Activated CD8-positive, alpha-beta memory T cell treated with anti-CD3 and anti-CD28 coated beads, Interleukin-2, amount 50 U/mL, for 48 hours (primary cell): Measurements from ENCODE around the gene TAS2R40.
"Not testable (repeated sequence)": the region's sequence is repeated elsewhere in the genome, so short reads cannot be mapped to it uniquely, and the experiment has no call there.

Experiments
- DNase-seq: peaks from one replicate; pipeline ENCODE4 v3.0.0-alpha.2; 2020

Gene TAS2R40

DNA sequence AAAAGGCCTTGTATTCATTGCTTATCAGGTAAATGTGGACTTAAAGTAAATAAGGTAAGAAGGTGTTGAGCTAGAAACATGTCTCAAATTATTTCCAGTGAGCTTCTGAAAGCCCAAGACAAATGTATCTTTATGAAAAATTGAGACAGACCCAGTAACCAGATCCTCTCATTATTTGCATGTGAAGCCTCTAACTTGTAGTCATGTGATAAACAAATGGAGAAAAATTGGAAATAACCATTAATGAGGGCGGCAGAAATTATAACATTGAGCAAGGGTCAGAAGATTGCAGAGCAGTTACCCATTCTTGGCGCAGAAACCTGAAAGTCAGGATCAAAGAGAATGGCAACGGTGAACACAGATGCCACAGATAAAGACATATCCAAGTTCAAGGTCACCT is at the start of gene TAS2R40:
TSS of gene TAS2R40 (plus strand) at position 301 of the 400 bp plus-strand sequence. CDS start at position 343, 42 bp downstream.
- no peak for DNase-seq

DNA sequence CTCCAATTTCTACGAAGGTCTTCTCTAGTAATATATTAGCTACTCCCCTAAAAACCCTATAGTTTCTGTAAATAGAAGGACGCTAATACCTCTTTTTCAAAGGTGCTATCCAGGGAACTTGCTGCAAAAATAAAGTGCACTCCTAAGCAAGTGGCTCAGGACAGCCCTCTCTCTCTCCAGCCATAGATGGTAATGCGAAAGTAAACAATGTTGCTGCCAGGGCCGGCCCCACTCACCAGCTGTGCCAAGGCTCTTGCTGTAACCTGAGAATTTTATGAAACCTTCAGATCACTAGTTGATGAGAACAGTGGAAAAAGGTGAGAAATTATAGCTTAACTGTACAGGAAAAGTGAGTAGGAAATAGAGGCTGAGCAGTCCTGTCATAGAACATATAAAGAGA is 49.5 kb upstream of the TAS2R40 start:
- DNase-seq: no peak

DNA sequence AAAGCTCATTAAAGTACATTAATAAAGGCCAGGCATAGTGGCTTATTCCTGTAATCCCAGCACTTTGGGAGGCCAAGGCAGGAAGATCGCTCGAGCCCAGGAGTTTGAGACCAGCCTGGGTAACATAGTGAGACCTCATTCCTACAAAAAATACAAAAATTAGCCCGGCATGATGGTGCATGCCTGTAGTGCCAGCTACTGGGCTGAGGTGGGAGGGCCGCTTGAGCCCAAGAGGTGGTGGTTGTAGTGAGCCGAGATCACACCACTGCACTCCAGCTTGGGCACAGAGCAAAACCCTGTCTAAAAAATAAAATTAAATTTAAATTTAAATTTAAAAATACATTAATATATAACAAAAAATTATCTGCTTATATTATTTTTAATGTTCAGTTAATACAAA is 45.7 kb upstream of the TAS2R40 start:
- no peak for DNase-seq

GRCh38 chr7:143177374-143178119 is 44.3 kb upstream of the TAS2R40 start:
- no peak for DNase-seq

GRCh38 chr7:143180771-143181170 is 41.1 kb upstream of the TAS2R40 start:
- DNase-seq: not testable (repeated sequence)

DNA sequence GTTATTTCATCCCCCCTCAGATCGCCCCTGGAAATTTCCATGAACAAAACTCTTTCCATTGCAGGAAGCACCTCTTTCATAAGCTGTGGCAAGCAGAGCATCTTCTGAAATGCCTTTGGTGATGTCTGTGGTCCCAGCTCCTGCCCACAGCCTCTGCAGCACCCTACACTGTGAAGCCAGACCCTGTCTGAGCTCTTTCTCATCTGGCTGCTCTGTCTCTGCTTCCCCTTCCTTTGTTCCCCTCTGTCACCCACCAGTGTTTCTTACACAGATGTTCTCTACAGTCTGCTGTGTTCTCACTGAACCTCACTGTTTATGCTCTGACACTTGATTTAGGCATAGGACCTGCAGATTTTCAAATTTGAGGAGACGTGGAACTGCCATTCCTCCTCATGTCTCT is 40.5 kb upstream of the TAS2R40 start:
- no peak for DNase-seq

- DNase-seq: no peak
Measured at GRCh38 chr7:143183024-143183423, 38.8 kb upstream of the TAS2R40 start, which contains the start of gene TAS2R39. TAS2R39 (plus strand) TSS chr7:143183419; CDS start chr7:143183419, 0 bp downstream.

- DNase-seq: no peak
Measured at GRCh38 chr7:143185551-143185950, 36.3 kb upstream of the TAS2R40 start.

DNA sequence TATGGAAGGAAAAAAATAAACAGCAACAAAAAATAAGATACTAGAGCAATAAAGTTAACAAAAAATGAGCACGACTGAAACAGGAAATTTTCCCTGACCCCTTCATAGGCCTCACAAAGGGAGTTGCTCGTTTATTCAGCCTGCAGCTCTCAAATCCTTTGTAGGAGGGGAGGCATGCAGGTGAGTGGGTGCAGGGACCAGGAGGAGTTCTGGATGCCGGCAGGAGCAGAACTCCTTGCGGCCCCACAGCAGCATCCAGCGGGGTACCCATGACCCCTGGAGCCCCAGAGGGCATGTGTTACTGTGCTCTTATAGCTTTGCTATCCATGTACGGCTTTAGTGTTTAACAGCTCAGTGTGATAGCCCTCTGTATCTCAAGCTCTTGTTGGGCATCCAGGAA is 32.8 kb upstream of the TAS2R40 start:
- no peak for DNase-seq

GRCh38 chr7:143193880-143194279 is 28.0 kb upstream of the TAS2R40 start:
- DNase-seq: no peak

DNA sequence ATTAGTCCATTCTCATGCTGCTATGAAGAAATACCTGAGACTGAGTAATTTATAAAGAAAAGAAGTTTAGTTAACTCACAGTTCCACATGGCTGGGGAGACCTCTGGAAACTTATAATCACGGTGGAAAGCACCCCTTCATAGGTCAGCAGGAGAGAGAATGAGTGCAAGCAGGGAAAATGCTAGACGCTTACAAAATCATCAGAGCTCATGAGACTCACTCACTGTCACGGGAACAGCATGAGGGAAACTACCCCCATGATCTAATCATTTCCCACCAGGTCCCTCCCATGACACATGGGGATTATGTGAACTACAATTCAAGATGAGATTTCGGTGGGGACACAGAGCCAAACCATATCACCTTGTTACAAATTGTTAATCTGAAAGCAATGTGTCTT is 22.8 kb upstream of the TAS2R40 start:
- DNase-seq: no peak

GRCh38 chr7:143202161-143202560 is 19.7 kb upstream of the TAS2R40 start:
- DNase-seq: no peak

DNA sequence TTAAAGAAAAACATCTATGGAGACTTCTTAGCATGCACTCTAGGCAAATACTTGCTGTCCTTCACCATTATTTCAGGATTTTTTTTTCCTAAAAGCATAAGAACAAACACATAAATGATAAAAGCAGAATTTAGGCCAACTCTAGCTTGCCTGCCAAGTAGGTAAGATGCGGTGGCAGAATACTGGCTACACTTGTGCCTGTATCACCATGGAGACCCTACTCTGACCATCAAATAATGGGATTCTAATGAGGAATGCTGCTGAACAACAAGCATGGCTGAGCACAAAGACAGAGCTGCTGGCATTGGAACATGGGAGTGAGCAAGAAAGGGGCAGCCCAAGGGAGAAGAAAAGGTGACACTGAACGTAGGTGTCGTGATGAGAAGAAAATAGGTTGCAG is 18.5 kb upstream of the TAS2R40 start:
- DNase-seq: no peak

DNA sequence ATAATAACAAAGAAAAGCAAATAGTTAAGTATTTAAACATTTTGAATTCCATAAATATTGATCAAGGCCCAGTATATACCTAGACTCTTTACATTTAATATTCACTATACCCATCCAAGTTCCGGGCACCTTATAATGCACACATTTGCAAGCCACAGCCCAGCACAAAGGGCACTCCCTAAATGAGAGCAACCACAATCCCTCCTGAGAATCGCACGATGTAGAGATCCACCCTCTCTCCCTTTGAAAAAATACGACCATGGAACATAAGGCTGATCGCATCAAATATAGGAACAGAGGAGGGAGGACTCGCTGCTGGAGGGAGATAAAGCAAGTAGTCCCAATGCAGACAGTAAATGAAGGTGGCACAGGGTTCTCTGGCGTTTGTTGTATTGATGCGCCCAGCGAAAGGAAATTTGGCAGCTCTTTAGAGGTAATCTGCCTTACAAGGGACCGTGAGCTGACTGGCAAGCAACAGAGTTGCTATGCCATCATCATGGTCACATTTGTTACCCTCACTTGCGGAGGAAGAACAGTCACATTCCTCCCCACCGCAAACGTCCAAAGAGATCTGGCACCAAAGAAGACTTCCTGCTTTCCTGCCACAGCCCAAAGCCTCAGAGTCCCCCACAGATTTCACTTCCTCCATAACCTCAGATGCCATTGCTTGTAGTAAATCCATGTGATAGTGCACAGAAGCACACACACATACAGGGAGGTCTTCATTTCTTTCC is 16.1 kb upstream of the TAS2R40 start:
- DNase-seq: no peak

DNA sequence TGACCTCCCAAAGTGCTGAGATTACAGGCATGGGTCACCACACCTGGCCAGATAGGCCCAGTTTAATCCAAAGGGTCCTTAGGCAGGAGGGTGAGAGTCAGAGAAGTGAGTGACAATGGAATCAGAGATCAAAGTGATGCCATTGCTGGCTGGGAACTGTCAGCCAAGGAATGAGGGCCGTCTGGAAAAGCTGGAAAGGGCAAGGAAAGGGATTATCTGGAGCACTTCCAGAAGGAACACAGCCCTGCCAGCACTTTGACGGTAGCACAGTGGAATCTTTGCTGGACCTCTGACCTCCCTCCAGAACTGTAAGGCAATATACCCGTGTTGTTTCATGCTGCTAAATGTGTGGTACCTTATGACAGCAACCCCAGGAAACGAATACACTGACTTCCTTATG is 11.3 kb upstream of the TAS2R40 start:
- no peak for DNase-seq

DNA sequence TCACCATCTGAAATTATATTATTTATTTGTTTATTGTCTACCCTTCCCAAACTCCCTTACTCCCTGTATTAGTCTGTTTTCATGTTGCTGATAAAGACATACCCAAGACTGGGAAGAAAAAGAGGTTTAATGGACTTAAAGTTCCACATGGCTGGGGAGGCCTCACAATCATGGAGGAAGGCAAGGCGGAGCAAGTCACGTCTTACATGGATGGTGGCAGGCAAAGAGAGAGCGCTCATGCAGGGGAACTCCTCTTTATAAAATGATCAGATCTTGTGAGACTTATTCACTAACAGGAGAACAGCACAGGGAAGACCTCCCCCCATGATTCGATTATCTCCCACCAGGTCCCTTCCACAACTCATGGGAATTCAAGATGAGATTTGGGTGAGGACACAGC is 8.4 kb upstream of the TAS2R40 start:
- DNase-seq: not testable (repeated sequence)

GRCh38 chr7:143214789-143215679 is 6.8 kb upstream of the TAS2R40 start:
- DNase-seq: no peak

DNA sequence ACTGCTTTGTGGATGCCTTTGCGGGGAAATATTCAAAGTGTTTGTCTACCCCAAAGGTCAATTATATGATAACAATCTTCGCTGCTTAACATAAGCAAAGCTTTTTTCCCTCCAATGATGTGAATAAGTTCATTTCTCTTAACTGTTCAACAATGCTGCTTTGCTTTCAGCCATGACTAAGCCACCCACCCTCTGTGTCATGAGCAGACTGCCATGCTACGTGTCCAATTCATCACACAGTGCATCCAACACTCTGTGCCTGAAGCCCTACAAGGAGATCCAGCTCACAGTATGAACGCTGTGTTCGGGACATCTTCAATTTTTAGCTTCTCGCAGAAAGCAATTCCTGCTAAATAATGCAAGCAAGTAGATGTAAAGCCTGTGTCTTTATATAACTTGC is 5.7 kb upstream of the TAS2R40 start:
- DNase-seq: no peak

DNA sequence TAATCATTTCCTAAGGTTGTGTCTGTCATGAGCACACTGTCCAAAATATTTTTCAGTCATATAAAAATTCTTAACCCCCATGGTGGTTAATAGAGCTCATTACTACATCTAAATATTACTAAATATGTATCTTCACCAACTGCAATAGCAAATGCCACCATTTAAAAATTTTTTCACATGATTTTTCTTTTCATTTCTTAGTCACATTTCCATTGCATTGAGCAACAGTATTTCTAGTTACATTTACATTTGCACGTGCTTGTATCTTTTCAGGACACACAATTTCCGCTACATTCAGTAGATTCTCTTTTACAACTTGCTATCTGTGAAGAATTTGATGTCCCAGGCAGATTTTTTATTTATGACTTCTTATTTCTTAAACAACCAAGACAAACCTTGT is 5.2 kb upstream of the TAS2R40 start:
- no peak for DNase-seq

- DNase-seq: no peak
Measured at GRCh38 chr7:143217806-143218205, 4.0 kb upstream of the TAS2R40 start.

DNA sequence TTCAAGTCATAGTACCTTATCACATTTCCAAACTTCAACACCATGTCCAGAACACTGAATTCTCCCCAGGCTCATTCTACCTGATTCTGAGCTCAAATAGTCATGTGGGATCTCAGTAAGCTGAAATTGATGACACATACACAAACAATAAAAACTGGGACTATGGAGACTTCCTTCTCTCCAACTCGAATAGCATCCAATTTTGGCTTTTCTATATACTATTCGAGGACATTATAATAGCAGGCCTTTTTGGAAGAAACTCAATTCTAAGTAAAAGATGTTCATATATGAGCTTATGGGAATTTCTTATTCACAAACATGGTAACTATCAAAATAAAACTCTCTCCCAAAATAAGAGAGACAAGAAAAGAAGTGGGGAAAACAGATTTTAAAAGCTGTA is 551 bp upstream of the TAS2R40 start:
- no peak for DNase-seq

GRCh38 chr7:143222782-143223181 is 945 bp downstream of the TAS2R40 start:
- DNase-seq: no peak

DNA sequence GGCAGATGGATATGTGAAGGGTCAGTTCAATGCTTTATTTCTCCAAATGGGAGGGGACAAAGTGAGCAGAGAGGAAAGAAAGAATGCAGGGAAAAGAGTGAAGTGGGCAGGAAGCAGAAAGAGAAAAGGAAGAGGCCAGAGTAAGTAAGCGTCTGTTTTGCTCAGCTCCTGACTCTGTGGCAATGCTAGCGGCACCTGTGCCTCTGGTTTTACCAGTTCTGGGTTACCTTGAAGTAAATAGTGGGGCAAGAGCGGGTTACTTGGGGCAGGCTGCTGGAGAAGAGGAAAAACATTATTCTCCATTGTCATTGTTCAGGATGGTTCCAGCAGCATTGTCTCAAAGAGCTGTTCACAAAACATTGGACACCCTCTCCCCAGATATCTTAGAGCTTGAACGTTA is 1.9 kb downstream of the TAS2R40 start:
- DNase-seq: no peak
